HepG2 (cell line): Measurements from ENCODE around the gene BAIAP3. TPM values are rescaled to one million over a fixed set of nuclear protein-coding genes. Genes with fewer than 3 reads are reported as not detected.

Experiments
- ARID4A ChIP-seq: sonication (generic); formaldehyde crosslinking; IDR thresholded peaks from 2 replicates; pipeline ENCODE4 v1.5.0; 2020; ENCODE audit warnings: mild to moderate bottlenecking, missing genetic modification reagents, borderline replicate concordance
- BHLHE40 ChIP-seq: IDR thresholded peaks from 2 replicates; pipeline ENCODE4 v1.6.1; 2011; ENCODE audit warnings: low read length, improper control_type of control experiment
- CTCF ChIP-seq: sonication (generic); formaldehyde crosslinking; IDR thresholded peaks from 2 replicates; pipeline ENCODE4 v1.5.0; 2020; ENCODE audit warnings: mild to moderate bottlenecking, missing genetic modification reagents, moderate library complexity
- HES4 ChIP-seq: sonication (generic); formaldehyde crosslinking; IDR thresholded peaks from 2 replicates; pipeline ENCODE4 v1.9.0; 2021; ENCODE audit warnings: mild to moderate bottlenecking, missing genetic modification reagents, borderline replicate concordance
- SALL1 ChIP-seq: sonication (generic); formaldehyde crosslinking; IDR thresholded peaks from 2 replicates; pipeline ENCODE4 v1.8.0; 2022; ENCODE audit warnings: mild to moderate bottlenecking, missing genetic modification reagents
- SNAPC2 ChIP-seq: sonication (generic); formaldehyde crosslinking; IDR thresholded peaks from 2 replicates; pipeline ENCODE4 v1.8.1; 2022; ENCODE audit warnings: mild to moderate bottlenecking, missing genetic modification reagents
- SNAPC5 ChIP-seq: sonication (generic); formaldehyde crosslinking; IDR thresholded peaks from 2 replicates; pipeline ENCODE4 v1.8.1; 2023; ENCODE audit warnings: mild to moderate bottlenecking, missing genetic modification reagents, borderline replicate concordance
- SP4 ChIP-seq: sonication (generic); formaldehyde crosslinking; IDR thresholded peaks from 2 replicates; pipeline ENCODE4 v1.8.1; 2023; ENCODE audit warnings: mild to moderate bottlenecking, missing genetic modification reagents
- STAG1 ChIP-seq: sonication (generic); formaldehyde crosslinking; IDR thresholded peaks from 2 replicates; pipeline ENCODE4 v1.4.0; 2020; ENCODE audit warnings: missing genetic modification reagents
- TBX2 ChIP-seq: sonication (generic); formaldehyde crosslinking; IDR thresholded peaks from 2 replicates; pipeline ENCODE4 v1.5.0; 2020; ENCODE audit warnings: missing genetic modification reagents, mild to moderate bottlenecking, borderline replicate concordance
- UBTF ChIP-seq: sonication (generic); formaldehyde crosslinking; IDR thresholded peaks from 2 replicates; pipeline ENCODE4 v1.4.0; 2020; ENCODE audit warnings: mild to moderate bottlenecking, missing genetic modification reagents
- ZFY ChIP-seq: sonication (generic); formaldehyde crosslinking; IDR thresholded peaks from 2 replicates; pipeline ENCODE4 v1.4.0; 2020; ENCODE audit warnings: missing genetic modification reagents
- ZGPAT ChIP-seq: IDR thresholded peaks from 2 replicates; pipeline ENCODE4 v1.6.1; 2016; ENCODE audit warnings: mild to moderate bottlenecking
- ZNF18 ChIP-seq: sonication (generic); formaldehyde crosslinking; IDR thresholded peaks from 2 replicates; pipeline ENCODE4 v1.8.0; 2022; ENCODE audit warnings: mild to moderate bottlenecking, missing genetic modification reagents; ENCODE audit not compliant: insufficient replicate concordance
- ZNF468 ChIP-seq: sonication (generic); formaldehyde crosslinking; IDR thresholded peaks from 2 replicates; pipeline ENCODE4 v1.8.0; 2022; ENCODE audit warnings: mild to moderate bottlenecking, moderate library complexity, missing genetic modification reagents
- polyA plus RNA-seq, 8 experiments: library from polyadenylated mRNA; depleted of rRNA in 3 of 8; stranded (reverse) in 7 of 8; unstranded in 1 of 8; fragments of >200 nt; fragmentation: Illumina TruSeq in 4 of 8; extraction: Trizol in 4 of 8; gene quantifications; 2 replicates each; pipeline versions ENCODE4 v1.2.1 to v1.2.3, GENCODE V29; 2011 to 2016; ENCODE audit warnings: low read depth in 4 of 8, missing spikeins in 1 of 8, mixed read lengths in 1 of 8; ENCODE audit not compliant: insufficient read depth in 1 of 8
- total RNA-seq, 5 experiments: library from RNA; depleted of rRNA; stranded (reverse); fragments of >200 nt; fragmentation: Illumina TruSeq; extraction: Trizol; gene quantifications; 2 replicates each; pipeline ENCODE4 v1.2.3, GENCODE V29; 2016; ENCODE audit warnings: low read depth in 1 of 5

Gene BAIAP3
- total and polyA plus RNA-seq, 2 of the 13 experiments (the other 11 are each of a cell fraction or from before 2014, with no cell fraction given), result 3.2 to 5.7 TPM

- TF ChIP-seq ZNF18 (CRISPR knock-in tag) (peak; percentile 26), SALL1 (CRISPR knock-in tag) (no peak), ARID4A (CRISPR knock-in tag) (peak; percentile 87), CTCF (CRISPR knock-in tag) (peak; percentile 52), SP4 (CRISPR knock-in tag) (0 out of 2 replicates have a peak, but pooled peaks have one; percentile 15), HES4 (CRISPR knock-in tag) (peak; percentile 60; the same call in 1 of the 2 replicates), TBX2 (CRISPR knock-in tag) (peak; percentile 42; the same call in 1 of the 2 replicates), STAG1 (CRISPR knock-in tag) (0 out of 2 replicates have a peak, but pooled peaks have one; percentile 12), SNAPC2 (CRISPR knock-in tag) (peak; percentile 65; the same call in 1 of the 2 replicates), ZNF468 (0 out of 2 replicates have a peak, but pooled peaks have one; percentile 40), SNAPC5 (CRISPR knock-in tag) (no peak), ZGPAT (peak; percentile 28; the same call in 1 of the 2 replicates), BHLHE40 (peak; percentile 72; the same call in 1 of the 2 replicates), UBTF (peak; percentile 29; the same call in 1 of the 2 replicates), ZFY (CRISPR knock-in tag) (peak; percentile 79)
Measured at GRCh38 chr16:1379304-1380076, 46.0 kb downstream of the BAIAP3 start (continued).
